Thyroid gland (tissue), 4 donors: ENCODE measurements around the gene CCDC74A. TPM values are rescaled to one million over a fixed set of nuclear protein-coding genes. Genes with fewer than 3 reads are reported as not detected.
"Not testable (repeated sequence)": the region's sequence is repeated elsewhere in the genome, so short reads cannot be mapped to it uniquely, and the experiment has no call there.

ENCODE experiments used
- DNase-seq, 2 donors: peaks; one replicate each; pipeline ENCODE4 v3.0.0-alpha.2; 2019
- H3K27ac ChIP-seq, 3 donors: fragments of 200-600 bp; sonication (generic); 1 replicate in 2 of 3; 2 replicates in 1 of 3; pipeline ENCODE4 v1.5.1; 2016 to 2019; ENCODE audit warnings: mild to moderate bottlenecking in 1 of 3, moderate library complexity in 1 of 3
- H3K27me3 ChIP-seq: fragments of 200-600 bp; sonication (generic); one replicate; pipeline ENCODE4 v1.5.1; 2019
- H3K36me3 ChIP-seq, 2 donors: fragments of 200-600 bp; sonication (generic); one replicate each; pipeline ENCODE4 v1.5.1; 2016 to 2019
- H3K4me1 ChIP-seq, 2 donors: fragments of 200-600 bp; sonication (generic); one replicate each; pipeline ENCODE4 v1.5.1; 2017 to 2019
- H3K4me3 ChIP-seq, 3 donors: fragments of 200-600 bp; sonication (generic); replicated peaks in 1 of 3; 1 replicate in 2 of 3; 2 replicates in 1 of 3; pipeline ENCODE4 v1.5.1; 2016; ENCODE audit warnings: mild to moderate bottlenecking in 1 of 3
- H3K9me3 ChIP-seq: fragments of 200-600 bp; sonication (generic); one replicate; pipeline ENCODE4 v1.5.1; 2017
- POLR2A ChIP-seq, 2 donors: fragments of 450-650 bp; IDR thresholded peaks; one replicate each; pipeline ENCODE4 v1.6.1; 2017; ENCODE audit warnings: antibody characterized with exemption in 2 of 2, mild to moderate bottlenecking in 2 of 2, moderate library complexity in 1 of 2
- WGBS, 2 donors: methylation state at CpG; one replicate each; pipeline ENCODE4 v1.1.5; 2017; 5-methylcytosine and 5-hydroxymethylcytosine counted together
- intact Hi-C: fragments of 100-400 bp; cut with DNase I; formaldehyde crosslinking; loops from one replicate; pipeline ENCODE4 v1.15.1; 2023
- total RNA-seq, 4 donors: library from RNA; depleted of rRNA; stranded (reverse); fragments of >200 nt; gene quantifications; one replicate each; pipeline ENCODE4 v1.2.3, GENCODE V29; 2016
- TF ChIP-seq, protein P1 (sequence below), 6 experiments: fragments of 200-600 bp in 3 of 6; fragments of 450-650 bp in 3 of 6; sonication (generic) in 3 of 6; IDR thresholded peaks; one replicate each; pipeline ENCODE4 v1.5.1; 2016 to 2019; ENCODE audit warnings: antibody characterized with exemption in 6 of 6, mild to moderate bottlenecking in 2 of 6, inconsistent platforms in 1 of 6, moderate library complexity in 1 of 6

CCDC74A gene
- total RNA-seq, 4 donors from 2014 or later, result 3.3 to 21.6 (median 9.4) TPM

DNA sequence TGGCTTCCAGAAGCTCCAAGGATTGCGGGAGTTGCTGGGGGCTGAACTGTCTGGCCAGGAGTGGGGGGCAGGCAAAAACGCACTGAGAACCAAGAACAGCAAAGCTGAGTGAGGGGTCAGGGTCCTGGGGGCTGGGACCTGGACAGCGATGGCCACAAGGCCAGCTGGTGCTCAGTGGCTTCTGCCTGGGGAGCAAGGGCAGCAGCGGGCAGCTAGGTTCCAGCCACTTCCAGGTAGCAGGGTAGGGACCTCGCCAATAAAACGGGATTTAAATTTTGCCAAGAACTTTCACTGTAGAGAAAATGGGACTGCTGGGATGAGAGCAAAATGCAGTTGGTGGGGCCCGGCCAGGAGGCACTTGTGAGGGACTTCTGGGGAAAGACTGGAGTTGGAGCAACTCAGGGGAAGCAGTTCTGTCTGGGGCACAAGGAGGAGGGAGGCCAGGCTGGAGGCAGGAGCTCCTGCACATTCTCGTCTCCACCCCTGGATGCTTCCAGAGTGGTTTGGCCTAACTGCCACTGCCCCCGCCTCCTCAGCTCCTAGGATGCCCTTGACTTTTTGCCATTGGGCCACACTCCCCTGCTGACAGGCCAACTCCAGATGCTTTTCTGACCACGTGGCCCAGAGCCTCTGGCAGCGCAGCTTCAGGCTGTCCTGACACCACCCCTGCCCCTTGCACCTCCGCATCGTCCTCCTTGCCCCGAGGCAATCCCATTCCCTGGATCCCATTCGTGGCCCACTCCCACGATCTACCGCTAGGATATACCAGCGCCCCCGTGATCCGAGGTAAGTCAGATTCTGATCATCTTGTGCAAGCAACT is 5.5 kb upstream of the CCDC74A start:
- TF ChIP-seq POLR2A (IDR thresholded peaks at IDR 0.05), result no peak
- TF ChIP-seq, protein P1, sequence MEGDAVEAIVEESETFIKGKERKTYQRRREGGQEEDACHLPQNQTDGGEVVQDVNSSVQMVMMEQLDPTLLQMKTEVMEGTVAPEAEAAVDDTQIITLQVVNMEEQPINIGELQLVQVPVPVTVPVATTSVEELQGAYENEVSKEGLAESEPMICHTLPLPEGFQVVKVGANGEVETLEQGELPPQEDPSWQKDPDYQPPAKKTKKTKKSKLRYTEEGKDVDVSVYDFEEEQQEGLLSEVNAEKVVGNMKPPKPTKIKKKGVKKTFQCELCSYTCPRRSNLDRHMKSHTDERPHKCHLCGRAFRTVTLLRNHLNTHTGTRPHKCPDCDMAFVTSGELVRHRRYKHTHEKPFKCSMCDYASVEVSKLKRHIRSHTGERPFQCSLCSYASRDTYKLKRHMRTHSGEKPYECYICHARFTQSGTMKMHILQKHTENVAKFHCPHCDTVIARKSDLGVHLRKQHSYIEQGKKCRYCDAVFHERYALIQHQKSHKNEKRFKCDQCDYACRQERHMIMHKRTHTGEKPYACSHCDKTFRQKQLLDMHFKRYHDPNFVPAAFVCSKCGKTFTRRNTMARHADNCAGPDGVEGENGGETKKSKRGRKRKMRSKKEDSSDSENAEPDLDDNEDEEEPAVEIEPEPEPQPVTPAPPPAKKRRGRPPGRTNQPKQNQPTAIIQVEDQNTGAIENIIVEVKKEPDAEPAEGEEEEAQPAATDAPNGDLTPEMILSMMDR (IDR thresholded peaks at IDR 0.05), result no peak
- 89 to 92% methylated on average over 20 of the region's 20 CpGs for WGBS, 2 donors
- no peak for DNase-seq

DNA sequence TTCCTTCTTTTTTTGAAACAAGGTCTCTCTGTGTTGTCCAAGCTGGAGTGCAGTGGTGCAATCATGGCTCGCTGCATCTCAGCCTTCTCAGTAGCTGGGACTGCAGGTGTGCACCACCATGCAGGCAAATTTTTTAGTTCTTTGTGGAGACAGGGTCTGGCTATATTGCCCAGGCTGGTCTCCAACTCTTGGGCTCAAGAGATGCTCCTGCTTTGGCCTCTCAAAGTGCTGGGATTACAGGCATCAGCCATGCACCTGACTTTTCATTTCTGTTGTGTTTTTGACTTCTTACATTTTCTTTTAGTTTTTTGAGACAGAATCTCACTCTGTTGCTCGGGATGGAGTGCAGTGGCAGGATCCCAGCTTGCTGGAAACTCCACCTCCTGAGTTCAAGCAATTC is 2.4 kb upstream of the CCDC74A start:
- H3K4me1 ChIP-seq, H3K36me3 ChIP-seq, H3K9me3 ChIP-seq, H3K27me3 ChIP-seq, H3K4me3 ChIP-seq, DNase-seq, H3K27ac ChIP-seq, intact Hi-C loops: not testable (repeated sequence)
- 89% methylated on average over 2 of the region's 2 CpGs for WGBS, 2 donors

More for the DNA sequence above, 5.5 kb upstream of the CCDC74A start:
- intact Hi-C loops, result no loop called here
- peaks cover 14 to 15% of the 10 kb centered on the region in 2 donors for H3K36me3 ChIP-seq
- no peak overlapping the region for H3K4me3 ChIP-seq
- no peaks in the 10 kb centered on the region for H3K4me1 ChIP-seq
- no peaks in the 10 kb centered on the region for H3K9me3 ChIP-seq
- H3K27me3 ChIP-seq, result no peaks in the 10 kb centered on the region
- no peak overlapping the region for H3K27ac ChIP-seq

DNA sequence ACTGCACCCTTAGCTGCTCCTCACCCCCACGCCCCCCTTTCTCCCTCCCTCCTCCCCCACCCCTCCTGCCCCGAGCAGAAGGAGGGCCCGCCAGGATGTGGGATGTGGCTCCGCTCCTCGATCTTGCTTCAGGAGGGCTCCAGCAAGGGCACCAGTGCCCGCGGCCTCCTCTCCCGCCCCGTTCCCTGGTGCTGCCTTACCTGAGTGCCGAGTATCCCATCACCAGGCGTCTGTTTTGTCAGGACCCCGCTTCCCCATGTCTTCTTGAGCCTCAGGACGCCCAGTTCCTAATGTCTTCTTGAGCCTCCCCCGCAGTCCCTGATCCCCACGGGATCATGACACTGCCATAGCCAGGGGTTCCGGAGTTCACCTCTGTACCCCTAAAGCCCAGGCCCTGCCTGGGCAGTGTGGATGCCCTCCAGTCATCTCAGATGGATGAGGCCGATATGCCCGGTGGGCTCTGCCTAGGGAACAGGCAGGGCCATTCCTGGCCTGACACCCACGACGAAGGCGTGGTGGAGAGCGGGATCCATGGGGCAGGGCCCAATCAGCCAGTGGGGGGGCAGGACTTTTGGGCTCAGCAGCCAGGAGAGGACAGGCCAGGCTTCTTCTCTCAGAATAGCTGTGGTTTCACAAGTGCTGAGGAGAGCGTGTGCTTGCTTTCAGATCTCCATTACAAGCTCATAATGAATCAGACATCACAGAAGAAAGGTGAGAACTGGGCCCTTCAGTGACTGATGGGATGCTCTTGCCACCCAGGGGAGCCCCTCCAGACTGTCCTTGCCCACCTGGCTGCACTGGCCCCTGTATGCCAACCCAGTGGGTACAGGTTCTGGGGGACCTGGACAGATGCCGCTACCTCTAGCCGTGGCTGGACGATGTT is 1.5 kb downstream of the CCDC74A start:
- H3K36me3 ChIP-seq, H3K4me3 ChIP-seq, H3K9me3 ChIP-seq, H3K27ac ChIP-seq, H3K27me3 ChIP-seq, H3K4me1 ChIP-seq, intact Hi-C loops, DNase-seq: not testable (repeated sequence)
- 71 to 79% methylated on average over 18 to 19 of the region's 26 CpGs for WGBS, 2 donors

DNA sequence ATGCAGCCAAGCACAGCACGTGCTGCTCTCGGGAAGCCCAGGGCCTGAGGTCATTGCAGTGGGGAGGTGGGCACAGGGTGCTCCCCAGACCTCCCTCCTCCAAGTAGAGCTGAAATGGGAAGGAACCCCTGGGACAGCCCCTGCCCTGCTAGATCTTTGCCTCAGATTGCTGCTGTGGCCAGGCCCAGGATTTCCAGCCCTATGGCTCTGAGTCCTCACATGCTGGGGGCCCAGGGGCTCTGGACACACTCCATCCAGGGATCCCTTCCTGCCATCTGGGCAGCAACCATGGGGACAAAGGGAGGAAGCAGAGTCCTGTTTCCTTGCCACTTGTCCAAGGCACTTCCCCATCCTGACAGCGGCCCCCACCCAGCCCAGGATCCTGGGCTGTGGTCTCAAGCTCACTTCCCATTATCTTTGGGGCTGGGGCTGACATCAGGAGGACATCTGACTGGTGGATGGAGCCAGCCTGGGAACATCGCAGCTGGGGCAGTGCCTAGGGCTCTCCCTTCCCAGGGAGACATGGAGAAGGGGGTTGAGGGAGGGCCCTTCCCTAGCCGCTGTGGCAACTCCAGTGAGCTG is 2.3 kb downstream of the CCDC74A start:
- WGBS, 2 donors, result 95 to 100% methylated on average over 1 to 4 of the region's 5 CpGs
- H3K4me1 ChIP-seq, H3K4me3 ChIP-seq, H3K9me3 ChIP-seq, DNase-seq, intact Hi-C loops, H3K36me3 ChIP-seq, H3K27me3 ChIP-seq, H3K27ac ChIP-seq: not testable (repeated sequence)

DNA sequence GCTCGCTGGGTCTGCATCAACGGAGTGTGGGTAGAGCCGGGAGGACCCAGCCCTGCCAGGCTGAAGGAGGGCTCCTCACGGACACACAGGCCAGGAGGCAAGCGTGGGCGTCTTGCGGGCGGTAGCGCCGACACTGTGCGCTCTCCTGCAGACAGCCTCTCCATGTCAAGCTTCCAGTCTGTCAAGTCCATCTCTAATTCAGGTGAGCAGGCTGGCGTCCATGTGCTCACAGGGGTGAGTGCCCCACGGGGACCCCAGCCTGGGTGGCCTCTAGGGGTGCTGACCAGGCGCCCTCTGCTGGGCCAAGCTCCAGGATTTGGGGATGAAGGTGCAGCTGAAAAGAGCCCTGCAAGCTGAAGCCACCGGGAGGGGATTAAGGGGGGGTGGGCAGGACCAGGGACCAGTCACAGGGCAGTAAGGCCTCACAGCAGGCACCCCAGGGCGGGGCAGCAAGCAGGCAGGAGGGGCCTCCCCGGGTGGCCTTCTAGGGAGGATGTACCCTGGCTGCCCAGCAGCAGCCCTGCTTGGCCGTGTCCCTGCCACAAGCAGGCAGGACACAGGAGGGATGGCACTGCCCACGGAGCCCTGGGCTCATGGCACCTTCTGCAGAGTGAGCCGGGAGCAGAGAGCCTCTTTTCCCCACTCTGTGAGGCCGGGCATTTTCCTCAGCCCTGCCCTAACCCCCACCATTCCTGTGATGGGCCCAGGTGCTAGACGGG is 3.1 kb downstream of the CCDC74A start:
- H3K27ac ChIP-seq, H3K4me1 ChIP-seq, DNase-seq, H3K4me3 ChIP-seq, H3K36me3 ChIP-seq, intact Hi-C loops, H3K27me3 ChIP-seq, H3K9me3 ChIP-seq: not testable (repeated sequence)
- WGBS, 2 donors, result 100% methylated on average over 1 of the region's 22 CpGs; no CpG with 5 or more reads in 1 of the 2 donors

DNA sequence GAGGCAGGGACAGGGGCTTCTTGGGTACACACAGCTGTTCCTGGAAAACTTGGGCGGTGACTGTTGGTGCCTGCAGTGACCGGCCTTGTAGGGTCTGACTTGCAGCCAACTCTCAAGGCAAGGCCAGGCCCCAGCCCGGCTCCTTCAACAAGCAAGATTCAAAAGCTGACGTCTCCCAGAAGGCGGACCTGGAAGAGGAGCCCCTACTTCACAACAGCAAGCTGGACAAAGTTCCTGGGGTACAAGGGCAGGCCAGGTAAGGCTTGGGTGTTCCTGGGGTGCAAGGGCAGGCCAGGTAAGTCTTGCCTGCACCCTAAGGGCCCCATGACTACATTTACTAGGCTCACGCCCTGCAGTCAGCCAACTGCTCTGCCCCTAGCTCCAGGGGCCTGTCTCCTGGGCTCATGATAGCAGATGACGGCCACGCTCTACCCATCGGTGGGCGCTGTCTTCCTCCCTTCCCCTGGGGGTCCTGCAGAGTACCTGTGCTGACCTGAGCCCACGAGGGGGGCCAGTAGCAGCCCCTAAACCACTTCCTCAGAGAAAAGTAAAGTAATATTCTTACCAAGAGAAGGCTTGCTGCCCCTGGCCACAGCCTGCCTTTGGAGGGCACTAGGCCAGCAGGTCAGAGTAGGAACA is 4.0 kb downstream of the CCDC74A start:
- 92% methylated on average over 3 of the region's 11 CpGs; no CpG with 5 or more reads in 1 of the 2 donors for WGBS, 2 donors
- intact Hi-C loops, H3K27ac ChIP-seq, H3K4me3 ChIP-seq, DNase-seq, H3K27me3 ChIP-seq, H3K9me3 ChIP-seq, H3K4me1 ChIP-seq, H3K36me3 ChIP-seq: not testable (repeated sequence)

DNA sequence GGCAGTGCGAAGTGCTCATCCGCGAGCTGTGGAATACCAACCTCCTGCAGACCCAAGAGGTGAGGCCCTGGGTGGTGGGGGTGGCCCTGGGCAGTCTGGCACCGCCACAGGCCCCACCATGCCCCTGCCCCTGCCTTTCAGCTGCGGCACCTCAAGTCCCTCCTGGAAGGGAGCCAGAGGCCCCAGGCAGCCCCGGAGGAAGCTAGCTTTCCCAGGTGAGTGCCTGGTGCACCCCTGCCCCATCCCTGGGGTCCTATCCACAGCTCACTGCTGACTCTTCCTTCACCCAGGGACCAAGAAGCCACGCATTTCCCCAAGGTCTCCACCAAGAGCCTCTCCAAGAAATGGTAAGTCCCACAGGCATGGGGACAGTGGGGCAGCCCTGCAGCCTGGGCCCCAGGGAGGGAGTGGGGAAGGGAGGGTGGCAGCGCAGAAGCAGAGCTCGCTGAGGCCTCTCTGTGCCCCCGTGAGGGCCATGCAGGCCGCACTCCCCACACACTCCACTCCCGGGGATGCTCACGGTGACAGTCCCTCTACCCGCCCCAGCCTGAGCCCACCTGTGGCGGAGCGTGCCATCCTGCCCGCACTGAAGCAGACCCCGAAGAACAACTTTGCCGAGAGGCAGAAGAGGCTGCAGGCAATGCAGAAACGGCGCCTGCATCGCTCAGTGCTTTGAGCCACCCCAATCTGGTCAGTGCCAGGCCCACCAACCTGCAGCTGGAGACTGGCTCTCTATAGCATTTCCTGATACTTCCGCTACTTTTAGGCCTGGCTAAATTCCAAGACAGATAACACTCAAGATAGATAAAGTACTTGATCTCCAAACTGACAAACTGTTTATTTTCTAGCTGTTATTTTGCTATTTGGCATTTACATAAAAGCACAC is 5.3 kb downstream of the CCDC74A start:
- WGBS, 2 donors, result 84 to 89% methylated on average over 12 to 18 of the region's 23 CpGs
- DNase-seq, intact Hi-C loops, H3K4me3 ChIP-seq, H3K36me3 ChIP-seq, H3K4me1 ChIP-seq, H3K27ac ChIP-seq, H3K27me3 ChIP-seq, H3K9me3 ChIP-seq: not testable (repeated sequence)

DNA sequence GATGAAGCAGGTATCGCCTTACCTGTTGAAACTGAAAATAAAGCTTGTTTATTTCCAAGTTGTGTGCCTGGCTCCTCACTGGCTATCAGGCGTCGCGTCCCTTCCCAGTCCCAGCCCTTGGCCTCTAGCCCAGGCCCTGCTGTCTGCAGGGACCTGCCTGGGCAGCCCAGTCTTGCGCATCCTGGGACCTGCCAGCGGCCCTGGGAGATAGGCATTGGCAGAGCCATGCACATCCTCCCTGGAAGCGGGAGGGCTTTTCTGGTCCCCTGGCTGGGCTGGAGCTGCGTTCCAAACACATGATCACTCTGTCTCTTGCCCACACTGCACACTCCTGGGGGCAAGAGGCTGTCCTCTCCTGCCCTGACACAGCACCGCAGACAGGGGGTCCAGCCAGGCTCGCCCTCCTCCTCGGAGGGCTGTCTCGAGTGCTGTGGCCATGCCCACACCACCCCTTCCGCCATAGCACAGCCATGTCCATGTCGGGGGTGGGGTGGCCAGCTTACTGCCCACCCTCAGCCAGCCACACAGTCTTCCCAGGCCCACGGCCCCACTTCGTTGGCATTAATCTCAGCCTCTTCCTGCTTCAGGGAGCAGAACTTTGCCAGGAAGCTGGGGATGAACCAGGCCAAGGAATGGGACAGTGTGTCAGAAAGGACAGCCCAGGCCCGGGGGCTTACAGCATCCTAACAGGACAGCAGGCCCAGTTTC is 6.1 kb downstream of the CCDC74A start:
- H3K27ac ChIP-seq, intact Hi-C loops, H3K36me3 ChIP-seq, H3K9me3 ChIP-seq, DNase-seq, H3K4me3 ChIP-seq, H3K27me3 ChIP-seq, H3K4me1 ChIP-seq: not testable (repeated sequence)
- 87 to 91% methylated on average over 5 to 13 of the region's 17 CpGs for WGBS, 2 donors

DNA sequence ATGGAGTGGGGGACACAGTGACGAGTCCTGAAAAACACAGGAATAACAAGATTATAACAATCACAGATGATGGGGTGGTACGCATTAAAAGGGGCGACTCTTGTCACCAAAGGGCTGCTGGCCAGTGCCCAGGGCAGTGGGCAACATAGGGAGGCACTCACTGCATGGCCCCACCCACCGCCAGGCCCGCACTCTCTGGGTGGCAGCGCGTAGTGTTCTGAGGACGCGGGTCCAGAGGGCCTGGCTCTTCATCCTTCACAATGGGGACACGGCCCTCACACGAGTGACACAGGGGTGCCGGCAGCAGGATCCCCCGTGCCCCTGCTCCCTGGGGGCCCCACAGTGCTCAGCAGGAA is 6.6 kb downstream of the CCDC74A start:
- 87 to 96% methylated on average over 3 to 5 of the region's 13 CpGs for WGBS, 2 donors

More for the DNA sequence above, 6.6 kb downstream of the CCDC74A start:
- H3K27ac ChIP-seq, H3K9me3 ChIP-seq, H3K4me3 ChIP-seq, H3K36me3 ChIP-seq, DNase-seq, H3K27me3 ChIP-seq, intact Hi-C loops, H3K4me1 ChIP-seq: not testable (repeated sequence)
